Keratinocyte (primary cell): Measurements from ENCODE around the gene SMCP. TPM values are rescaled to one million over a fixed set of nuclear protein-coding genes. Genes with fewer than 3 reads are reported as not detected.

Experiments
- DNase-seq: peaks from one replicate; pipeline ENCODE4 v3.0.0-alpha.2; 2011; ENCODE audit warnings: low read depth, missing footprints, low spot score
- FAIRE-seq: peaks from 2 replicates; lab custom pipeline; 2011; peaks lifted over from hg19 to GRCh38; lab: Jason Lieb, UNC
- H2AFZ ChIP-seq: 2 replicates; pipeline ENCODE4 v1.6.0; 2012; ENCODE audit warnings: low read length, control low read depth, inconsistent platforms; ENCODE audit not compliant: control insufficient read depth
- H3K27ac ChIP-seq: 2 replicates; pipeline ENCODE4 v1.5.1; 2011; ENCODE audit warnings: low read length; ENCODE audit not compliant: control insufficient read depth, insufficient read depth
- H3K27me3 ChIP-seq: 3 replicates; pipeline ENCODE4 v1.6.0; 2011; ENCODE audit warnings: low read length; ENCODE audit not compliant: control insufficient read depth, insufficient read depth; ENCODE audit errors: extremely low read depth
- H3K36me3 ChIP-seq, 2 experiments: 2 replicates in 1 of 2; 3 replicates in 1 of 2; pipeline ENCODE4 v1.5.1; 2011; ENCODE audit warnings: low read length in 2 of 2, mild to moderate bottlenecking in 1 of 2; ENCODE audit not compliant: control insufficient read depth in 2 of 2, insufficient read depth in 2 of 2; ENCODE audit errors: extremely low read depth in 1 of 2
- H3K4me1 ChIP-seq: 3 replicates; pipeline ENCODE4 v1.5.1; 2011; ENCODE audit warnings: low read length; ENCODE audit not compliant: control insufficient read depth, insufficient read depth; ENCODE audit errors: extremely low read depth
- H3K4me2 ChIP-seq: 3 replicates; pipeline ENCODE4 v1.6.0; 2011; ENCODE audit warnings: low read depth, low read length; ENCODE audit not compliant: control insufficient read depth, insufficient read depth; ENCODE audit errors: extremely low read depth
- H3K4me3 ChIP-seq, 3 experiments: fragments of 200-600 bp in 1 of 3; sonication (generic) in 1 of 3; 2 replicates in 2 of 3; 3 replicates in 1 of 3; pipeline ENCODE4 v1.5.1; 2011 to 2016; ENCODE audit warnings: low read length in 3 of 3, mild to moderate bottlenecking in 3 of 3, control low read depth in 2 of 3, inconsistent platforms in 1 of 3, low read depth in 1 of 3, mixed read lengths in 1 of 3, mixed run types in 1 of 3, moderate library complexity in 1 of 3; ENCODE audit not compliant: control insufficient read depth in 2 of 3, insufficient read depth in 2 of 3; ENCODE audit errors: extremely low read depth in 1 of 3
- H3K79me2 ChIP-seq: 2 replicates; pipeline ENCODE4 v1.6.0; 2012; ENCODE audit warnings: low read length; ENCODE audit not compliant: control insufficient read depth, insufficient read depth
- H3K9ac ChIP-seq: 3 replicates; pipeline ENCODE4 v1.6.0; 2011; ENCODE audit warnings: low read length; ENCODE audit not compliant: control insufficient read depth, insufficient read depth; ENCODE audit errors: extremely low read depth
- H3K9me1 ChIP-seq: 3 replicates; pipeline ENCODE4 v1.6.0; 2011; ENCODE audit warnings: low read length; ENCODE audit not compliant: control insufficient read depth, insufficient read depth; ENCODE audit errors: extremely low read depth
- H3K9me3 ChIP-seq: 2 replicates; pipeline ENCODE4 v1.5.1; 2012; ENCODE audit warnings: low read depth, low read length; ENCODE audit not compliant: control insufficient read depth
- H4K20me1 ChIP-seq: 3 replicates; pipeline ENCODE4 v1.6.0; 2011; ENCODE audit warnings: low read length; ENCODE audit not compliant: control insufficient read depth, insufficient read depth; ENCODE audit errors: extremely low read depth
- EZH2 ChIP-seq: IDR thresholded peaks from one replicate; pipeline ENCODE4 v1.6.1; 2012; ENCODE audit warnings: inconsistent platforms, mild to moderate bottlenecking, low read length, moderate library complexity
- dilution Hi-C: fragments of 300-500 bp; cut with MboI; formaldehyde crosslinking; loops from one replicate; pipeline ENCODE4 v1.7.0; 2020; ENCODE audit warnings: low sequenced_read_pairs; ENCODE audit not compliant: extremely low pct_ligation_motif_present
- polyA plus RNA-seq, 5 experiments: library from polyadenylated mRNA; depleted of rRNA in 3 of 5; stranded (reverse) in 3 of 5; stranded (forward) in 1 of 5; unstranded in 1 of 5; fragments of >200 nt; gene quantifications; 1 replicate in 1 of 5; 2 replicates in 3 of 5; 3 replicates in 1 of 5; pipeline versions ENCODE4 v1.2.1 to v1.2.3, GENCODE V29; 2011 to 2012; ENCODE audit warnings: missing spikeins in 2 of 5, low read depth in 1 of 5, low replicate concordance in 1 of 5
- TF ChIP-seq, protein P1 (sequence below), 3 experiments: IDR thresholded peaks in 1 of 3; conservative IDR thresholded peaks in 1 of 3; optimal IDR thresholded peaks in 1 of 3; 2 replicates in 2 of 3; 3 replicates in 1 of 3; pipeline versions ENCODE3 to v1.5.1; 2011; ENCODE audit warnings: low read length in 3 of 3, mild to moderate bottlenecking in 3 of 3, moderate library complexity in 2 of 3, control low read depth in 1 of 3, inconsistent platforms in 1 of 3; ENCODE audit not compliant: insufficient read depth in 2 of 3; ENCODE audit errors: extremely low read depth in 1 of 3

The SMCP gene
- polyA plus RNA-seq, 1 donor (not counting 4 experiments of a cell fraction or from before 2014, with no cell fraction given) = not detected

DNA sequence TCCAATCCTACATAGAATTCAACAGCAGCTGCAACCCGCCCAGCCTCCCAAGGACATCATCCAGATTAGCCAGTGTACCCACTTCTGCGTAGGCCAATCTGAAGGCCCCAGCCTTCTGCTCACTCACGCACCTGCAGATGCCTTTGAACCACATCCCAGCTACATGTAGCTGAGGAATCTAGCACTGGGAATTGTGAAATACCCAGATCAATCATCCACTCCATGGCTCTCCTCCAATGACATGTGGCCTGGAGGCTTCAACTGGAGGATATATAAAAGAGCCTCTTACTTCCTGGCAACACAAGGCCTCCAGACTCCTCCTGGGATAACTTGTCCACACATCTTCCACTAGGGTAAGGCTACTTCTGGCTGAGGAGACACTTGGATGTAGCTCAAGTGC lies 35.6 kb upstream of the SMCP start, which contains the start of gene LCE6A:
Gene LCE6A, plus strand, starts transcription at position 301 of the 400 bp plus-strand sequence. CDS start 665 bp downstream, outside the sequence.
- DNase-seq (no peak), FAIRE-seq (no peak)
- Histone ChIP-seq H3K9me3 (no peaks in the 10 kb centered on the region), H3K9me1 (no peaks in the 10 kb centered on the region), H3K27ac (no peak within 1 kb of the TSS), H3K36me3 (no peaks in the 10 kb centered on the region), H3K79me2 (no peaks in the 10 kb centered on the region), H3K27me3 (no peaks in the 10 kb centered on the region), H3K4me2 (no peak within 1 kb of the TSS), H3K9ac (no peak within 1 kb of the TSS), H3K4me3 (no peak within 1 kb of the TSS), H2AFZ (no peak within 1 kb of the TSS), H4K20me1 (no peaks in the 10 kb centered on the region), H3K4me1 (peaks cover 4% of the 10 kb centered on the region)
- dilution Hi-C loops = no loop called here
- TF ChIP-seq, protein P1, sequence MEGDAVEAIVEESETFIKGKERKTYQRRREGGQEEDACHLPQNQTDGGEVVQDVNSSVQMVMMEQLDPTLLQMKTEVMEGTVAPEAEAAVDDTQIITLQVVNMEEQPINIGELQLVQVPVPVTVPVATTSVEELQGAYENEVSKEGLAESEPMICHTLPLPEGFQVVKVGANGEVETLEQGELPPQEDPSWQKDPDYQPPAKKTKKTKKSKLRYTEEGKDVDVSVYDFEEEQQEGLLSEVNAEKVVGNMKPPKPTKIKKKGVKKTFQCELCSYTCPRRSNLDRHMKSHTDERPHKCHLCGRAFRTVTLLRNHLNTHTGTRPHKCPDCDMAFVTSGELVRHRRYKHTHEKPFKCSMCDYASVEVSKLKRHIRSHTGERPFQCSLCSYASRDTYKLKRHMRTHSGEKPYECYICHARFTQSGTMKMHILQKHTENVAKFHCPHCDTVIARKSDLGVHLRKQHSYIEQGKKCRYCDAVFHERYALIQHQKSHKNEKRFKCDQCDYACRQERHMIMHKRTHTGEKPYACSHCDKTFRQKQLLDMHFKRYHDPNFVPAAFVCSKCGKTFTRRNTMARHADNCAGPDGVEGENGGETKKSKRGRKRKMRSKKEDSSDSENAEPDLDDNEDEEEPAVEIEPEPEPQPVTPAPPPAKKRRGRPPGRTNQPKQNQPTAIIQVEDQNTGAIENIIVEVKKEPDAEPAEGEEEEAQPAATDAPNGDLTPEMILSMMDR (optimal IDR thresholded peaks at IDR 0.05 in 1 of 3, IDR thresholded peaks at IDR 0.05 in 1 of 3, conservative IDR thresholded peaks at IDR 0.05 in 1 of 3; ENCODE audit: extremely low read depth in 1 of 3, insufficient read depth in 2 of 3, low read length in 3 of 3) = no peak
- no peak for TF ChIP-seq EZH2

GRCh38 chr1:152855661-152856060 lies 22.5 kb upstream of the SMCP start:
- H3K27ac ChIP-seq = no peak overlapping the region
- H3K27me3 ChIP-seq = no peaks in the 10 kb centered on the region
- FAIRE-seq (peak; percentile 92), DNase-seq (peak; percentile 76)
- no peak overlapping the region for H3K4me2 ChIP-seq
- H3K4me3 ChIP-seq = no peak overlapping the region
- no peaks in the 10 kb centered on the region for H3K36me3 ChIP-seq
- H4K20me1 ChIP-seq = no peaks in the 10 kb centered on the region
- H3K9ac ChIP-seq = no peak overlapping the region
- no peaks in the 10 kb centered on the region for H3K9me3 ChIP-seq
- TF ChIP-seq EZH2 = no peak
- TF ChIP-seq, protein P1 (optimal IDR thresholded peaks at IDR 0.05 in 1 of 3, IDR thresholded peaks at IDR 0.05 in 1 of 3, conservative IDR thresholded peaks at IDR 0.05 in 1 of 3; ENCODE audit: extremely low read depth in 1 of 3, insufficient read depth in 2 of 3, low read length in 3 of 3) = no peak
- no peaks in the 10 kb centered on the region for H3K9me1 ChIP-seq
- no peaks in the 10 kb centered on the region for H3K79me2 ChIP-seq
- peaks cover 14% of the 10 kb centered on the region for H3K4me1 ChIP-seq
- dilution Hi-C loops = no loop called here
- no peak overlapping the region for H2AFZ ChIP-seq
